LNCaP clone FGC (cell line): ENCODE measurements around the gene LAMA4.

Experiments used
- DNase-seq: peaks from one replicate; pipeline ENCODE4 v3.0.0-alpha.2; 2011; ENCODE audit warnings: low read depth
- H3K4me3 ChIP-seq: 2 replicates; pipeline ENCODE4 v1.5.1; 2011; ENCODE audit warnings: mild to moderate bottlenecking, low read depth, low read length, control low read depth
- TF ChIP-seq, protein P1 (sequence below): IDR thresholded peaks from 2 replicates; pipeline ENCODE4 v1.5.1; 2012; ENCODE audit warnings: mild to moderate bottlenecking; ENCODE audit not compliant: control insufficient read depth, insufficient read depth; ENCODE audit errors: extremely low read depth

Gene LAMA4

GRCh38 chr6:112215488-112216284 is 38.7 kb downstream of the LAMA4 start:
- no peak for DNase-seq
- H3K4me3 ChIP-seq: no peak overlapping the region
- TF ChIP-seq, protein P1, sequence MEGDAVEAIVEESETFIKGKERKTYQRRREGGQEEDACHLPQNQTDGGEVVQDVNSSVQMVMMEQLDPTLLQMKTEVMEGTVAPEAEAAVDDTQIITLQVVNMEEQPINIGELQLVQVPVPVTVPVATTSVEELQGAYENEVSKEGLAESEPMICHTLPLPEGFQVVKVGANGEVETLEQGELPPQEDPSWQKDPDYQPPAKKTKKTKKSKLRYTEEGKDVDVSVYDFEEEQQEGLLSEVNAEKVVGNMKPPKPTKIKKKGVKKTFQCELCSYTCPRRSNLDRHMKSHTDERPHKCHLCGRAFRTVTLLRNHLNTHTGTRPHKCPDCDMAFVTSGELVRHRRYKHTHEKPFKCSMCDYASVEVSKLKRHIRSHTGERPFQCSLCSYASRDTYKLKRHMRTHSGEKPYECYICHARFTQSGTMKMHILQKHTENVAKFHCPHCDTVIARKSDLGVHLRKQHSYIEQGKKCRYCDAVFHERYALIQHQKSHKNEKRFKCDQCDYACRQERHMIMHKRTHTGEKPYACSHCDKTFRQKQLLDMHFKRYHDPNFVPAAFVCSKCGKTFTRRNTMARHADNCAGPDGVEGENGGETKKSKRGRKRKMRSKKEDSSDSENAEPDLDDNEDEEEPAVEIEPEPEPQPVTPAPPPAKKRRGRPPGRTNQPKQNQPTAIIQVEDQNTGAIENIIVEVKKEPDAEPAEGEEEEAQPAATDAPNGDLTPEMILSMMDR: no peak

GRCh38 chr6:112214739-112215269 is 39.6 kb downstream of the LAMA4 start:
- TF ChIP-seq, protein P1: no peak
- DNase-seq: peak; percentile 50
- H3K4me3 ChIP-seq: no peak overlapping the region

DNA sequence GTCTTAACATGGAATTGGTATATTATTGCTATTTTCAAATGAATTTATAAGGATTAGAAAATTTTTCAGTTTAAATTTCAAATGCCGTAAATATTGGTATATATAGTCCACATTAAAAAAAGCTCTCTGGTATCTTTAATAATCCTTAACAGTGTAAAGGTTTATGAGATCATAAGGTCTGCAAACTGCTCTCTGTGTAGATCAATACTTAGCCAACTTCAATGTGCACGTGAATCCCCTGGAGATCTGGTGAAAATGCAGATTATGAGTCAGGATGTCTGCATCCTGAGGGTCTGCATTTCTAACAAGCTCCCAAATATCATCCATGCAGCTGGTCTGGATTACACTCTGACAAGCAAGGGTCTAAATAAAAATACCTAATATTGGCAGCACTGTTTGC is 43.5 kb downstream of the LAMA4 start:
- DNase-seq: no peak
- no peak overlapping the region for H3K4me3 ChIP-seq
- TF ChIP-seq, protein P1: no peak

DNA sequence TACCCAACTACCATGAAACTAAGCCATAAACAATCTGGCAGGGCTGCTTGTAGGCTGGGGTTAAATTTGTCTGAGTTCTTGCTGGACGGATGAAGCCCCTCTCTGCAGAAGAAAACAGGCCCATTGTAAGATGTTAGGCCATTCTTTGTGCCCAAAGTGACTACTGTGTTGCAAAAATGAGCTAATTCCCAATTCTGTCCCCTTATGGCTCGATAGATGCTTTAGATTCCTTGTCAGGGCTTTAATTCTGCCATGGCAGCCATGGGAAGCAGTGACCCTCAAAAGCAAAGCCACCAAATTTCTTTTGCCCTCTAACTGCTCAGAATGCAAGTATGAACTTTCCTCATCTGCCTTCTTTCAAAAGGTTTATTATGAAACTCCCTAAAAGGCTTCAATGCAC is 45.2 kb downstream of the LAMA4 start:
- no peak for DNase-seq
- TF ChIP-seq, protein P1: no peak
- H3K4me3 ChIP-seq: no peak overlapping the region

DNA sequence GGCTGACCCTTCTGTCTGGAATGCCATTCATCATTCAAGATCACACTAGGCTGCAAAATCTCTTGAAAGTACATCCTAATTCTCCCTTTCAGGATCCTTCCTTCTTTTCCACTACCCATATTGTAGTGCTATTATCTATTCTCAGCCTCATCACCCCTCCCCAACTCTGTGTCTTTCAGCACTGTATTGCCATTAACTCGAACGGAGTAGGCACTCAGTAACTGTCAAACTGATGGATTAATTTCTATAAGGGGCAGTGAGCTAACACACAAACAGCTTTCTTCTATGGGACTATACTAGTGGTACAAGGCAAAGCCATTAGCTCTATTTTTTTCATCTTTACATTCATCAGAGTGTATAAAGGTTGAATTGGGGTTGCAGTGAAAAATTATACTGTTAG is 46.6 kb downstream of the LAMA4 start:
- TF ChIP-seq, protein P1: no peak
- H3K4me3 ChIP-seq: no peak overlapping the region
- DNase-seq: no peak

GRCh38 chr6:112207131-112207530 is 47.2 kb downstream of the LAMA4 start:
- DNase-seq: no peak
- TF ChIP-seq, protein P1: no peak
- no peak overlapping the region for H3K4me3 ChIP-seq

- TF ChIP-seq, protein P1: no peak
- no peak overlapping the region for H3K4me3 ChIP-seq
Measured at GRCh38 chr6:112206110-112206458, 48.3 kb downstream of the LAMA4 start.

More at GRCh38 chr6:112206110-112206458, 48.3 kb downstream of the LAMA4 start:
- no peak for DNase-seq
